ENCODE measurements around the gene ATF7. TPM values are rescaled to one million over a fixed set of nuclear protein-coding genes. Genes with fewer than 3 reads are reported as not detected.

The ATF7 gene
- total RNA-seq, 1 donor: 28.6 TPM

- H3K4me3 ChIP-seq (ENCODE audit: low read depth, low read length): peak overlapping the region; percentile 80
- no peak for DNase-seq (ENCODE audit: low read depth)
- TF ChIP-seq CTCF (IDR thresholded peaks at IDR 0.05; ENCODE audit: insufficient read depth, low read length): no peak
Observed at GRCh38 chr12:53501615-53502181, 124.5 kb downstream of the ATF7 start.

GRCh38 chr12:53500776-53501614, 125.2 kb downstream of the ATF7 start, which contains the start of gene TARBP2:
Gene TARBP2 (plus strand): TSS chr12:53501283. CDS start chr12:53501409, 126 bp downstream.
- TF ChIP-seq CTCF (IDR thresholded peaks at IDR 0.05; ENCODE audit: insufficient read depth, low read length): no peak
- peak; percentile 100 for DNase-seq (ENCODE audit: low read depth)
- H3K4me3 ChIP-seq (ENCODE audit: low read depth, low read length): peak within 1 kb of the TSS; percentile 91

- no peak for TF ChIP-seq CTCF (IDR thresholded peaks at IDR 0.05; ENCODE audit: insufficient read depth, low read length)
- DNase-seq (ENCODE audit: low read depth): peak; percentile 91
- H3K4me3 ChIP-seq (ENCODE audit: low read depth, low read length): peak overlapping the region; percentile 91
Observed at GRCh38 chr12:53500142-53500775, 125.9 kb downstream of the ATF7 start.

GRCh38 chr12:53499266-53500141, 126.7 kb downstream of the ATF7 start, which contains the start of gene MAP3K12:
Gene MAP3K12 (minus strand): TSS chr12:53499458. CDS start chr12:53487391, 12,067 bp downstream.
- peak within 1 kb of the TSS; percentile 91 for H3K4me3 ChIP-seq (ENCODE audit: low read depth, low read length)
- no peak for TF ChIP-seq CTCF (IDR thresholded peaks at IDR 0.05; ENCODE audit: insufficient read depth, low read length)

GRCh38 chr12:53498235-53498630, 127.9 kb downstream of the ATF7 start:
- DNase-seq (ENCODE audit: low read depth): no peak
- H3K4me3 ChIP-seq (ENCODE audit: low read depth, low read length): peak overlapping the region; percentile 91
- TF ChIP-seq CTCF (IDR thresholded peaks at IDR 0.05; ENCODE audit: insufficient read depth, low read length): no peak

More at GRCh38 chr12:53499266-53500141, 126.7 kb downstream of the ATF7 start, which contains the start of gene MAP3K12:
- peak; percentile 54 for DNase-seq (ENCODE audit: low read depth)

- H3K4me3 ChIP-seq (ENCODE audit: low read depth, low read length): peak overlapping the region; percentile 28
- no peak for TF ChIP-seq CTCF (IDR thresholded peaks at IDR 0.05; ENCODE audit: insufficient read depth, low read length)
- DNase-seq (ENCODE audit: low read depth): no peak
Observed at GRCh38 chr12:53497461-53497860, 128.7 kb downstream of the ATF7 start.
